ENCODE measurements around the gene KDM4C.

DNA sequence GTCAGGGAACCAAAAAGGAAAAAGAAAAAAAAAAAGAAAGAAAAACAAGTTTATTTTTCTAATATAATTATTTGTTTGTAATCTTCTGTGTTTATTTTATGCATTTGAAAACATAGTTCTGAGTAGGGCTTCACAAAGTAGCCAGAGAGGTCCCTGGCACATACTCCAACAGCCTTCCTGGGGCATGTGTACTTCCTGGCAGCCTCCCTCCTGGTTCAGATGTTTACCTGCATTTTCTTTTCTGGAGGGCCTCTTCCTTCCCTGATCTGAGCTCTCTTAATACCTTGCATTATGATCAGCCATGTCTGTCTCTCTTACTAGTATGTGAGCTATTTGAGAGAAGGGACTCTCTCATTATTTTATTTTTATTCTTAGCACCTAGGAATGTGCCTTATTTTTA is 361.8 kb downstream of the KDM4C start:
- TF ChIP-seq, protein P1, sequence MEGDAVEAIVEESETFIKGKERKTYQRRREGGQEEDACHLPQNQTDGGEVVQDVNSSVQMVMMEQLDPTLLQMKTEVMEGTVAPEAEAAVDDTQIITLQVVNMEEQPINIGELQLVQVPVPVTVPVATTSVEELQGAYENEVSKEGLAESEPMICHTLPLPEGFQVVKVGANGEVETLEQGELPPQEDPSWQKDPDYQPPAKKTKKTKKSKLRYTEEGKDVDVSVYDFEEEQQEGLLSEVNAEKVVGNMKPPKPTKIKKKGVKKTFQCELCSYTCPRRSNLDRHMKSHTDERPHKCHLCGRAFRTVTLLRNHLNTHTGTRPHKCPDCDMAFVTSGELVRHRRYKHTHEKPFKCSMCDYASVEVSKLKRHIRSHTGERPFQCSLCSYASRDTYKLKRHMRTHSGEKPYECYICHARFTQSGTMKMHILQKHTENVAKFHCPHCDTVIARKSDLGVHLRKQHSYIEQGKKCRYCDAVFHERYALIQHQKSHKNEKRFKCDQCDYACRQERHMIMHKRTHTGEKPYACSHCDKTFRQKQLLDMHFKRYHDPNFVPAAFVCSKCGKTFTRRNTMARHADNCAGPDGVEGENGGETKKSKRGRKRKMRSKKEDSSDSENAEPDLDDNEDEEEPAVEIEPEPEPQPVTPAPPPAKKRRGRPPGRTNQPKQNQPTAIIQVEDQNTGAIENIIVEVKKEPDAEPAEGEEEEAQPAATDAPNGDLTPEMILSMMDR (conservative IDR thresholded peaks at IDR 0.05 in 1 of 2, IDR thresholded peaks at IDR 0.05 in 1 of 2; ENCODE audit: low read depth in 1 of 2, low read length in 2 of 2) = no peak
- no peak for TF ChIP-seq EZH2 (IDR thresholded peaks at IDR 0.05; ENCODE audit: low read length, missing control alignments)
